Heart left ventricle (tissue), 16 donors: ENCODE data around the gene PADI6. TPM values are rescaled to one million over a fixed set of nuclear protein-coding genes. Genes with fewer than 3 reads are reported as not detected.

Source experiments
- ATAC-seq, 4 donors: fragments of 200-7000 bp; cut with Tn5 transposase; one replicate each; pipeline ENCODE4 v1.9.1; 2020 to 2022; ENCODE audit warnings: moderate library complexity in 4 of 4, mild to moderate bottlenecking in 3 of 4, moderate number of reproducible peaks in 1 of 4
- DNase-seq, 5 donors: peaks; one replicate each; pipeline ENCODE4 v3.0.0-alpha.2; 2020
- H3K27ac ChIP-seq, 12 donors: fragments of 200-600 bp; sonication (generic) in 4 of 12; one replicate each; pipeline versions ENCODE4 v1.5.0 to v1.8.0; 2016 to 2022; ENCODE audit warnings: mild to moderate bottlenecking in 2 of 12
- H3K27me3 ChIP-seq, 9 donors: fragments of 200-600 bp; sonication (generic) in 2 of 9; one replicate each; pipeline versions ENCODE4 v1.5.1 to v1.8.0; 2016 to 2022; ENCODE audit warnings: mild to moderate bottlenecking in 3 of 9
- H3K36me3 ChIP-seq, 9 donors: fragments of 200-600 bp; sonication (generic) in 2 of 9; one replicate each; pipeline versions ENCODE4 v1.5.0 to v1.8.0; 2018 to 2022; ENCODE audit warnings: mild to moderate bottlenecking in 2 of 9
- H3K4me1 ChIP-seq, 12 donors: fragments of 200-600 bp; sonication (generic) in 4 of 12; one replicate each; pipeline versions ENCODE4 v1.5.0 to v1.8.0; 2016 to 2022; ENCODE audit warnings: mild to moderate bottlenecking in 3 of 12
- H3K4me3 ChIP-seq, 12 donors: fragments of 200-600 bp; sonication (generic) in 4 of 12; one replicate each; pipeline versions ENCODE4 v1.5.0 to v1.8.0; 2017 to 2022; ENCODE audit warnings: mild to moderate bottlenecking in 9 of 12, moderate library complexity in 4 of 12
- H3K9me3 ChIP-seq, 12 donors: fragments of 200-600 bp; sonication (generic) in 4 of 12; one replicate each; pipeline versions ENCODE4 v1.5.0 to v1.8.0; 2016 to 2022; ENCODE audit warnings: mild to moderate bottlenecking in 1 of 12
- CTCF ChIP-seq, 12 donors: fragments of 200-600 bp; sonication (generic) in 4 of 12; IDR thresholded peaks; one replicate each; pipeline versions ENCODE4 v1.5.0 to v1.8.0; 2018 to 2022; ENCODE audit warnings: antibody characterized with exemption in 12 of 12, mild to moderate bottlenecking in 5 of 12
- POLR2A ChIP-seq, 2 donors: fragments of 450-650 bp; IDR thresholded peaks; one replicate each; pipeline ENCODE4 v1.6.1; 2017; ENCODE audit warnings: antibody characterized with exemption in 2 of 2, mild to moderate bottlenecking in 2 of 2, moderate library complexity in 2 of 2
- WGBS, 4 donors: extraction: QIAGEN DNeasy Blood & Tissue Kit in 2 of 4; methylation state at CpG; one replicate each; pipeline versions ENCODE4 v1.1.5 to v1.1.7; 2013 to 2018; 5-methylcytosine and 5-hydroxymethylcytosine counted together
- intact Hi-C, 10 donors: fragments of 100-400 bp; cut with DNase I; formaldehyde crosslinking; loops; one replicate each; pipeline versions ENCODE4 v1.11.1 to v1.14.2; 2022
- polyA plus RNA-seq, 2 donors: library from polyadenylated mRNA; stranded (reverse); fragments of 200-250 nt; gene quantifications; one replicate each; pipeline ENCODE4 v1.2.3, GENCODE V29; 2013
- total RNA-seq, 9 donors: library from RNA; depleted of rRNA in 2 of 9; stranded (reverse); fragments of >200 nt in 2 of 9; fragmentation: NEBNext Ultra II Directional in 3 of 9; extraction: Animal tissue kit (Norgen Biotek cat#: 25700) in 3 of 9; gene quantifications; one replicate each; pipeline versions ENCODE4 v1.1.0 to v1.2.4, GENCODE V29; 2016 to 2023
- donor health status: ischemic (EF 13 %, LVEDD 7.1; RV severe dilation, severe dysfunction).
- donor health status: healthy with polysubstance abuse.
- donor health status: DM: no; HTN: yes; CAD: no.
- donor health status: DM: no; HTN: no; CAD: no.
- donor health status: ischemic (EF 25% LVEDD 6.9; RV normal size, moderate dysfunction).
- donor health status: ischemic (EF 25% LVEDD 5.7; RV mildly dilated, moderate dysfunction).
- donor health status: healthy.
- donor health status: DM: yes; HTN: yes; CAD: no.
- donor health status: ischemic (EF 35%, LVEDD 5.7; RV mildly dilated, moderate dysfunction).
- donor health status: nonischemic (EF 11% LVEDD 7.7; RV severe dilation, severe dysfunction).
- donor health status: DM: yes; HTN: yes; CAD: no.
- donor health status: PGD.
- donor health status: ischemic (EF 29% LVEDD 5.4; RV normal size, mild dysfunction).
- donor health status: nonischemic (EF 23%, LVEDD 6.1; RV moderate dilation, normal function).

The PADI6 gene
- total and polyA plus RNA-seq, 11 donors: not detected

- WGBS, 4 donors: 50 to 59% (median 53%) methylated on average over 9 to 12 of the region's 12 CpGs
- intact Hi-C loops: no loop called here
- TF ChIP-seq CTCF (IDR thresholded peaks at IDR 0.05): no peak
- TF ChIP-seq POLR2A (IDR thresholded peaks at IDR 0.05): no peak
- Histone ChIP-seq H3K4me3 (no peak overlapping the region), H3K9me3 (no peaks in the 10 kb centered on the region), H3K27ac (no peak overlapping the region), H3K36me3 (no peaks in the 10 kb centered on the region), H3K4me1 (no peaks in the 10 kb centered on the region), H3K27me3 (peaks cover 0 to 30% (median 0%) of the 10 kb centered on the region in 9 donors)
- ATAC-seq (no peak), DNase-seq (no peak)
Measured at GRCh38 chr1:17356387-17357026, 15.5 kb upstream of the PADI6 start.

- Histone ChIP-seq H3K9me3 (no peaks in the 10 kb centered on the region), H3K27me3 (peaks cover 0 to 25% (median 0%) of the 10 kb centered on the region in 9 donors), H3K27ac (no peak overlapping the region), H3K4me3 (no peak overlapping the region), H3K4me1 (no peaks in the 10 kb centered on the region), H3K36me3 (no peaks in the 10 kb centered on the region)
- intact Hi-C loops: no loop called here
- TF ChIP-seq POLR2A (IDR thresholded peaks at IDR 0.05): no peak
- no peak for TF ChIP-seq CTCF (IDR thresholded peaks at IDR 0.05)
- DNase-seq (no peak), ATAC-seq (no peak)
- 70 to 93% (median 76%) methylated on average over 3 to 4 of the region's 4 CpGs for WGBS, 4 donors
Measured at GRCh38 chr1:17358557-17358956, 13.4 kb upstream of the PADI6 start.

- 41 to 60% (median 45%) methylated on average over 1 to 11 of the region's 11 CpGs for WGBS, 4 donors
- no peak overlapping the region for H3K27ac ChIP-seq
- intact Hi-C loops: no loop called here
- ATAC-seq (no peak), DNase-seq (no peak)
- H3K27me3 ChIP-seq: peaks cover 0 to 22% (median 0%) of the 10 kb centered on the region in 9 donors
- TF ChIP-seq POLR2A (IDR thresholded peaks at IDR 0.05) (no peak), CTCF (IDR thresholded peaks at IDR 0.05) (no peak)
- H3K9me3 ChIP-seq: peaks cover 0 to under 1% (median 0%) of the 10 kb centered on the region in 12 donors
- H3K36me3 ChIP-seq: no peaks in the 10 kb centered on the region
- H3K4me1 ChIP-seq: no peaks in the 10 kb centered on the region
- H3K4me3 ChIP-seq: no peak overlapping the region
Measured at GRCh38 chr1:17359031-17359430, 13.0 kb upstream of the PADI6 start.

- H3K27me3 ChIP-seq: peaks cover 0 to 22% (median 0%) of the 10 kb centered on the region in 9 donors
- no peaks in the 10 kb centered on the region for H3K36me3 ChIP-seq
- peaks cover 0 to 8% (median 0%) of the 10 kb centered on the region in 12 donors for H3K9me3 ChIP-seq
- H3K4me3 ChIP-seq: no peak overlapping the region
- no peak overlapping the region for H3K27ac ChIP-seq
- no peaks in the 10 kb centered on the region for H3K4me1 ChIP-seq
- WGBS, 4 donors: 79 to 83% (median 80%) methylated on average over 9 of the region's 9 CpGs
- ATAC-seq (no peak), DNase-seq (no peak)
- intact Hi-C loops: no loop called here
- no peak for TF ChIP-seq POLR2A (IDR thresholded peaks at IDR 0.05)
- TF ChIP-seq CTCF (IDR thresholded peaks at IDR 0.05): no peak
Measured at GRCh38 chr1:17359808-17360207, 12.2 kb upstream of the PADI6 start.
